SK-N-SH (cell line): ENCODE results near the gene IGF1R.

Experiments used
- CTCF ChIP-seq: fragments of 200-600 bp; sonication (generic); IDR thresholded peaks from 2 replicates; pipeline ENCODE4 v1.6.1; 2017; ENCODE audit warnings: antibody characterized with exemption, mild to moderate bottlenecking, moderate library complexity
- ELF1 ChIP-seq: IDR thresholded peaks from 2 replicates; pipeline ENCODE4 v1.4.0; 2012
- EP300 ChIP-seq, 2 experiments: IDR thresholded peaks; 2 replicates each; pipeline versions ENCODE4 v1.4.0 to v1.6.1; 2012; ENCODE audit warnings: borderline replicate concordance in 1 of 2, low read depth in 1 of 2, low read length in 1 of 2
- FOXJ3 ChIP-seq: sonication (generic); formaldehyde crosslinking; IDR thresholded peaks from 2 replicates; pipeline ENCODE4 v1.5.1; 2020; ENCODE audit warnings: mild to moderate bottlenecking, missing genetic modification reagents
- FOXM1 ChIP-seq: IDR thresholded peaks from 2 replicates; pipeline ENCODE4 v1.4.0; 2012; ENCODE audit warnings: low read depth, mild to moderate bottlenecking
- GABPA ChIP-seq: IDR thresholded peaks from 2 replicates; pipeline ENCODE4 v1.4.0; 2012; ENCODE audit warnings: low read depth, mild to moderate bottlenecking
- GATA2 ChIP-seq: sonication (generic); formaldehyde crosslinking; IDR thresholded peaks from 2 replicates; pipeline ENCODE4 v1.5.0; 2020; ENCODE audit warnings: mild to moderate bottlenecking, missing genetic modification reagents
- POLR2AphosphoS5 ChIP-seq: IDR thresholded peaks from 2 replicates; pipeline ENCODE4 v1.6.1; 2012; ENCODE audit warnings: low read depth, low read length
- RAD21 ChIP-seq: IDR thresholded peaks from 2 replicates; pipeline ENCODE4 v1.6.1; 2012; ENCODE audit warnings: mild to moderate bottlenecking, low read length
- REST ChIP-seq: IDR thresholded peaks from 2 replicates; pipeline ENCODE4 v1.6.1; 2012; ENCODE audit warnings: mild to moderate bottlenecking, low read depth, low read length, moderate library complexity
- RFX5 ChIP-seq: IDR thresholded peaks from 2 replicates; pipeline ENCODE4 v1.6.1; 2012; ENCODE audit warnings: mild to moderate bottlenecking, improper control_type of control experiment, low read length
- SMC3 ChIP-seq: IDR thresholded peaks from 2 replicates; pipeline ENCODE4 v1.6.1; 2012; ENCODE audit warnings: low read depth, low read length, improper control_type of control experiment
- USF2 ChIP-seq: fragments of 150-350 bp; IDR thresholded peaks from 2 replicates; pipeline ENCODE4 v1.6.1; 2017; ENCODE audit warnings: antibody characterized with exemption, low read length, low read depth, borderline replicate concordance
- YY1 ChIP-seq: IDR thresholded peaks from 2 replicates; pipeline ENCODE4 v1.4.0; 2012; ENCODE audit warnings: low read depth, mild to moderate bottlenecking

- no peak for TF ChIP-seq CTCF
- TF ChIP-seq YY1 = no peak
- no peak for TF ChIP-seq RAD21
- no peak for TF ChIP-seq GABPA
- TF ChIP-seq REST = no peak
- TF ChIP-seq POLR2AphosphoS5 = no peak
- TF ChIP-seq RFX5 = no peak
- TF ChIP-seq FOXJ3 (CRISPR knock-in tag) = no peak
- TF ChIP-seq ELF1 = no peak
- no peak for TF ChIP-seq EP300 (IDR thresholded peaks at IDR 0.05; ENCODE audit: borderline replicate concordance in 1 of 2, low read depth in 1 of 2, low read length in 1 of 2)
- TF ChIP-seq FOXM1 = no peak
- no peak for TF ChIP-seq USF2
- TF ChIP-seq SMC3 = no peak
- no peak for TF ChIP-seq GATA2
Measured at GRCh38 chr15:98874370-98874769, 226.0 kb downstream of the IGF1R start.
